GM12875 (cell line): ENCODE results near the gene S1PR3.
"Not testable (repeated sequence)": the region's sequence is repeated elsewhere in the genome, so short reads cannot be mapped to it uniquely, and the experiment has no call there.

Experiments used
- H3K4me3 ChIP-seq: one replicate; pipeline ENCODE4 v1.5.1; 2011; ENCODE audit warnings: low read depth, low read length, control low read depth
- TF ChIP-seq, protein P1 (sequence below): IDR thresholded peaks from 2 replicates; pipeline ENCODE4 v1.5.1; 2011; ENCODE audit warnings: low read depth, mild to moderate bottlenecking, control low read depth, inconsistent platforms, low read length, moderate library complexity, borderline replicate concordance; ENCODE audit not compliant: insufficient read depth

The S1PR3 gene

GRCh38 chr9:88991066-88992034 lies at the start of gene S1PR3:
S1PR3 (plus strand) TSS chr9:88991468; CDS start chr9:89001201, 9,733 bp downstream.
- TF ChIP-seq, protein P1, sequence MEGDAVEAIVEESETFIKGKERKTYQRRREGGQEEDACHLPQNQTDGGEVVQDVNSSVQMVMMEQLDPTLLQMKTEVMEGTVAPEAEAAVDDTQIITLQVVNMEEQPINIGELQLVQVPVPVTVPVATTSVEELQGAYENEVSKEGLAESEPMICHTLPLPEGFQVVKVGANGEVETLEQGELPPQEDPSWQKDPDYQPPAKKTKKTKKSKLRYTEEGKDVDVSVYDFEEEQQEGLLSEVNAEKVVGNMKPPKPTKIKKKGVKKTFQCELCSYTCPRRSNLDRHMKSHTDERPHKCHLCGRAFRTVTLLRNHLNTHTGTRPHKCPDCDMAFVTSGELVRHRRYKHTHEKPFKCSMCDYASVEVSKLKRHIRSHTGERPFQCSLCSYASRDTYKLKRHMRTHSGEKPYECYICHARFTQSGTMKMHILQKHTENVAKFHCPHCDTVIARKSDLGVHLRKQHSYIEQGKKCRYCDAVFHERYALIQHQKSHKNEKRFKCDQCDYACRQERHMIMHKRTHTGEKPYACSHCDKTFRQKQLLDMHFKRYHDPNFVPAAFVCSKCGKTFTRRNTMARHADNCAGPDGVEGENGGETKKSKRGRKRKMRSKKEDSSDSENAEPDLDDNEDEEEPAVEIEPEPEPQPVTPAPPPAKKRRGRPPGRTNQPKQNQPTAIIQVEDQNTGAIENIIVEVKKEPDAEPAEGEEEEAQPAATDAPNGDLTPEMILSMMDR = no peak
- no peak within 1 kb of the TSS for H3K4me3 ChIP-seq

GRCh38 chr9:88941586-88941985 lies 49.7 kb upstream of the S1PR3 start:
- H3K4me3 ChIP-seq = not testable (repeated sequence)

DNA sequence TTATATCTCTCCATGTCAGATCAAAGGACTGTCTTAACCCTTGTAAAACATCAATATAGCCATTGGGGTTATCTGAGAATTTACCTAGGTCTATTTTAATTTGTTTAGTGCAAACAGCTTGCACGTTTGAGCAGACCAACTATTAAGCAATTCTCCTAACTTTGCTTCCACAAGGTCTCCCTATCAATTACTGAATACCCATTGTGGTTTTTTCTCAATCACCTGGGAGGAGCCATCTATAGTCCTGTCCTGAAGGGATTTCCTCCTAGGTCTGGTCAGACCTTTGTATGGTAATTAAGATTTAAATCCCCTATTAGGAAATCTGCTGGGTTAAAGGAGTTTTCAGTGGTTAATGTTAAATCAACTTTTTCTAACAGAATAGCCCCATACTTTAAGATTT lies 48.9 kb upstream of the S1PR3 start:
- H3K4me3 ChIP-seq = no peak overlapping the region
- TF ChIP-seq, protein P1 = no peak

GRCh38 chr9:88945636-88946333 lies 45.5 kb upstream of the S1PR3 start:
- no peak overlapping the region for H3K4me3 ChIP-seq
- TF ChIP-seq, protein P1 = no peak

- TF ChIP-seq, protein P1 = no peak
- no peak overlapping the region for H3K4me3 ChIP-seq
Observed at GRCh38 chr9:88947581-88948573, 43.4 kb upstream of the S1PR3 start.

- no peak overlapping the region for H3K4me3 ChIP-seq
- TF ChIP-seq, protein P1 = no peak
Observed at GRCh38 chr9:88949425-88949824, 41.8 kb upstream of the S1PR3 start.

- no peak overlapping the region for H3K4me3 ChIP-seq
- TF ChIP-seq, protein P1 = no peak
Observed at GRCh38 chr9:88949961-88950340, 41.3 kb upstream of the S1PR3 start.
